OCI-LY3 (cell line): Measurements from ENCODE around the gene ELAPOR1.

Source experiments
- CTCF ChIP-seq: fragments of 200-600, 300-600 bp; sonication (generic); IDR thresholded peaks from 2 replicates; pipeline ENCODE4 v1.5.1; 2014; ENCODE audit warnings: antibody characterized with exemption, low read length, low read depth
- EZH2phosphoT487 ChIP-seq: fragments of 200-600 bp; shearing (Covaris generic); IDR thresholded peaks from 2 replicates; pipeline ENCODE4 v1.6.1; 2018; ENCODE audit warnings: antibody characterized with exemption, mixed run types, low read depth

DNA sequence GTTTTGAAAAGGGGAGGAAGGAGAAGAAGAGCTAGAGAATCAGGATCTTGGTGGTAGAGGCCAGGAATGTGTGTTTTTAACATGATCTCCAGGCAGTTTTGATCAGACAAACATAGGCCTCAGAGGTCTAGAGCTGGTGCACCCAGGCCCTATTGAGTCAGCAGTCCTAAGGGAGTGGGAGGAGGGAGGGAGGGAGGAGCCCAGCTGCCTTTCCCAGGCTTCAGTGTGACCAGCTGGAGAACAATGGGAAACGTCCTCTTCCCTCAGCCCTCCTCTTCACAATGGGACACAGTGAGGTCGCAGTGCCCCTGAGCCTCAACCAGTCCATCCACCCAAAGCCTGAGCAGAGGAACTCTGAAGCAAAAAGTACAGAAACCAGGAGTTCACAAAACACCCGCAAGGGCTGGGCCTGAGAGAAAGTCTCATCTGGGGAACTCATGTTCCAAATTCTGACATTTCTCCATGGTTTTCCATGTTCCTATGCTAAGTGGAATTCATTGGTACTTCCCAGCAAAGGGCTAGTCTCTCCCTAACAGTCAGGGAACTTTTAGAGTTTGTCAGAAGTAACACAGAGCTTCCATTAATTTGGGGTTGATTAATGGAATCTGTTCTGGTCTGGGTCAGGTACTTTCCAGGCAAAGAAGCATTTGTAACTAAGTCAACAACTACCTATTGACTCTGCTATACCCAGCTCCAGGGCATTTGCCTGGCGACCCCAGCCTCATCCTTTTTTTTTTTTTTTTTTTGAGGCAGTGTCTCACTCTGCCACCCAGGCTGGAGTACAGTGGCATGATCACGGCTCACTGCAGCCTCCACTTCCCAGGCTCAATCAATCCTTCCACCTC is 37.5 kb downstream of the ELAPOR1 start:
- TF ChIP-seq CTCF (no peak), EZH2phosphoT487 (no peak)
